HCT116 (cell line): ENCODE data around the gene DHPS. TPM values are rescaled to one million over a fixed set of nuclear protein-coding genes. Genes with fewer than 3 reads are reported as not detected.

Experiments used
- ATAC-seq: fragments of 200-7000 bp; cut with Tn5 transposase; 2 replicates; pipeline ENCODE4 v1.9.1; 2020; ENCODE audit warnings: mild to moderate bottlenecking, moderate library complexity
- BruUV-seq: library from RNA; stranded (reverse); fragments of 400-500 nt; replicated peaks from 2 replicates; lab custom pipeline; 2021; lab: Mats Ljungman, UMichigan
- CTCF ChIA-PET: fragments of 300-600 bp; sonication (Branson Sonifier 250); formaldehyde crosslinking; loops from one replicate; lab custom pipeline; 2021; ENCODE audit warnings: antibody characterized with exemption; lab: Charles Lee
- POLR2A ChIA-PET: fragments of 300-600, 350-600 bp; sonication (Branson Sonifier 250); formaldehyde crosslinking; loops from one replicate; lab custom pipeline; 2021; ENCODE audit warnings: antibody characterized with exemption; lab: Charles Lee
- RAD21 ChIA-PET, 2 experiments: fragments of 300-600 bp; sonication (Branson Sonifier 250); formaldehyde crosslinking; loops; one replicate each; lab custom pipeline; 2023; ENCODE audit warnings: low total read pairs in 2 of 2; ENCODE audit not compliant: uncharacterized antibody in 2 of 2, unreplicated experiment in 2 of 2, low non-redundant PET in 1 of 2; lab: Charles Lee
- DNase-seq: peaks from one replicate; pipeline ENCODE4 v3.0.0-alpha.2; 2010; ENCODE audit warnings: low read depth, low spot score
- H2AFZ ChIP-seq: fragments of 200-600 bp; shearing (Covaris generic), sonication (generic); 2 replicates; pipeline ENCODE4 v1.6.1; 2017; ENCODE audit warnings: low read depth, mixed run types, mixed read lengths, antibody characterized with exemption, low read length; ENCODE audit not compliant: poor library complexity, severe bottlenecking
- H3K27ac ChIP-seq: 2 replicates; pipeline ENCODE4 v1.5.1; 2012; ENCODE audit warnings: low read depth, low read length
- H3K27me3 ChIP-seq: fragments of 200-600 bp; sonication (generic); 2 replicates; pipeline ENCODE4 v1.6.1; 2016; ENCODE audit warnings: mixed run types, low read length, mixed read lengths; ENCODE audit not compliant: insufficient read depth
- H3K36me3 ChIP-seq, 2 experiments: fragments of 200-500 bp in 1 of 2; fragments of 200-600 bp in 1 of 2; sonication (Bioruptor generic) in 1 of 2; sonication (generic) in 1 of 2; 2 replicates each; pipeline versions ENCODE4 v1.5.1 to v1.6.1; 2014 to 2016; ENCODE audit warnings: low read length in 2 of 2, inconsistent platforms in 1 of 2, mixed read lengths in 1 of 2, mixed run types in 1 of 2; ENCODE audit not compliant: insufficient read depth in 2 of 2, control insufficient read depth in 1 of 2
- H3K4me1 ChIP-seq, 2 experiments: fragments of 200-600 bp in 1 of 2; sonication (generic) in 1 of 2; 2 replicates each; pipeline versions ENCODE4 v1.5.1 to v1.6.1; 2012 to 2017; ENCODE audit warnings: low read length in 2 of 2, inconsistent platforms in 1 of 2, mild to moderate bottlenecking in 1 of 2, mixed read lengths in 1 of 2, mixed run types in 1 of 2, moderate library complexity in 1 of 2; ENCODE audit not compliant: insufficient read depth in 2 of 2, control insufficient read depth in 1 of 2
- H3K4me2 ChIP-seq: fragments of 200-600 bp; sonication (generic); 2 replicates; pipeline ENCODE4 v1.6.1; 2017; ENCODE audit warnings: mixed run types, low read length, mixed read lengths
- H3K4me3 ChIP-seq, 2 experiments: fragments of 200-600 bp in 1 of 2; sonication (generic) in 1 of 2; replicated peaks in 1 of 2; 2 replicates each; pipeline ENCODE4 v1.5.1; 2011 to 2016; ENCODE audit warnings: low read length in 2 of 2, control low read depth in 1 of 2, low read depth in 1 of 2, mild to moderate bottlenecking in 1 of 2, mixed read lengths in 1 of 2, mixed run types in 1 of 2
- H3K79me2 ChIP-seq: fragments of 200-600 bp; sonication (generic); 2 replicates; pipeline ENCODE4 v1.6.1; 2017; ENCODE audit warnings: mild to moderate bottlenecking, mixed run types, low read length, moderate library complexity, mixed read lengths; ENCODE audit not compliant: insufficient read depth
- H3K9ac ChIP-seq: fragments of 200-600 bp; sonication (generic); 2 replicates; pipeline ENCODE4 v1.6.1; 2016; ENCODE audit warnings: low read length, mixed read lengths
- H3K9me2 ChIP-seq: fragments of 200-600 bp; sonication (generic), shearing (Covaris generic); 2 replicates; pipeline ENCODE4 v1.6.1; 2017; ENCODE audit warnings: mixed run types, mild to moderate bottlenecking, moderate library complexity; ENCODE audit not compliant: insufficient read depth
- H3K9me3 ChIP-seq, 2 experiments: fragments of 200-500 bp in 1 of 2; fragments of 200-600 bp in 1 of 2; sonication (Bioruptor generic) in 1 of 2; sonication (generic) in 1 of 2; 2 replicates each; pipeline ENCODE4 v1.6.1; 2014 to 2017; ENCODE audit warnings: low read length in 2 of 2, mixed read lengths in 2 of 2, inconsistent platforms in 1 of 2, low read depth in 1 of 2, mild to moderate bottlenecking in 1 of 2, mixed run types in 1 of 2, moderate library complexity in 1 of 2; ENCODE audit not compliant: control insufficient read depth in 1 of 2, insufficient read depth in 1 of 2
- H4K20me1 ChIP-seq: fragments of 200-600 bp; sonication (generic), shearing (Covaris generic); 2 replicates; pipeline ENCODE4 v1.6.1; 2017; ENCODE audit warnings: mixed run types, mild to moderate bottlenecking, moderate library complexity; ENCODE audit not compliant: insufficient read depth
- CEBPB ChIP-seq: IDR thresholded peaks from 2 replicates; pipeline ENCODE4 v1.6.1; 2012; ENCODE audit warnings: low read depth
- MAX ChIP-seq: IDR thresholded peaks from 2 replicates; pipeline ENCODE4 v1.6.1; 2012
- ZFX ChIP-seq: fragments of 450-650 bp; IDR thresholded peaks from 2 replicates; pipeline ENCODE4 v1.6.1; 2017
- intact Hi-C: fragments of 100-400 bp; cut with micrococcal nuclease; formaldehyde crosslinking; loops from 2 replicates; pipeline ENCODE4 v1.10.0; 2022
- total RNA-seq: library from RNA; stranded (reverse); gene quantifications from one replicate; pipeline ENCODE4 v1.2.1, GENCODE V29; 2021; ENCODE audit not compliant: unreplicated experiment

Gene DHPS
- total RNA-seq, 1 experiment from 2014 or later = 134 TPM

GRCh38 chr19:12723641-12724426, 42.2 kb upstream of the DHPS start, which contains the start of gene TNPO2:
Gene TNPO2 (minus strand): TSS chr19:12723932. CDS start chr19:12720977, 2,955 bp downstream.
- ChIA-PET POLR2A (interaction anchor here (1.5 to 3.9 kb wide), 3 partner anchors 10 to 68 kb away, joined by 8 to 32 read pairs (median 23); partner anchors contain the start of genes DHPS and JUNB), RAD21 (interaction anchor here in 1 of 2 experiments (0.6 kb wide), 1 partner anchor 146 kb away, joined by 4 read pairs; no protein-coding TSS in a partner anchor), CTCF (interaction anchor here (1.2 to 3.0 kb wide), 3 partner anchors 10 to 124 kb away, joined by 4 to 17 read pairs (median 6); partner anchors contain the start of gene TRIR)
- Histone ChIP-seq H3K27me3 (no peaks in the 10 kb centered on the region), H3K79me2 (peaks cover 48% of the 10 kb centered on the region), H3K9me2 (no peaks in the 10 kb centered on the region), H4K20me1 (no peaks in the 10 kb centered on the region), H3K4me1 (peaks cover 0 to 38% of the 10 kb centered on the region in 2 experiments; a peak in 3 of 4 replicates), H3K4me2 (peak within 1 kb of the TSS; percentile 78), H3K27ac (peak within 1 kb of the TSS; percentile 88), H3K9me3 (no peaks in the 10 kb centered on the region), H3K4me3 (peak within 1 kb of the TSS; percentile 82 to 93), H3K9ac (peak within 1 kb of the TSS; percentile 93), H2AFZ (no peak within 1 kb of the TSS), H3K36me3 (peaks cover 8 to 19% of the 10 kb centered on the region in 2 experiments; a peak in 3 of 4 replicates)
- intact Hi-C loops = no loop called here
- peak; percentile 89 for TF ChIP-seq MAX
- no peak for TF ChIP-seq CEBPB
- peak; percentile 24 for DNase-seq
- ATAC-seq = peak; percentile 35
- BruUV-seq = no TSS peak

GRCh38 chr19:12723381-12723640, 41.6 kb upstream of the DHPS start:
- no peak for DNase-seq
- no peaks in the 10 kb centered on the region for H4K20me1 ChIP-seq
- H3K9ac ChIP-seq = peak overlapping the region; percentile 93
- peak overlapping the region; percentile 88 for H3K27ac ChIP-seq
- no peak for TF ChIP-seq ZFX
- no peak for TF ChIP-seq MAX
- ChIA-PET RAD21 (interaction anchor here (0.5 to 1.0 kb wide), 2 partner anchors 11 to 50 kb away, joined by 3 to 5 read pairs; no protein-coding TSS in a partner anchor), POLR2A (interaction anchor here (0.5 to 3.9 kb wide), 5 partner anchors 10 to 404 kb away, joined by 3 to 32 read pairs (median 15); partner anchors contain the start of genes DHPS, GET3 and JUNB), CTCF (interaction anchor here (0.5 to 3.0 kb wide), 5 partner anchors 10 to 125 kb away, joined by 4 to 17 read pairs (median 4); partner anchors contain the start of gene TRIR)
- no peaks in the 10 kb centered on the region for H3K9me3 ChIP-seq
- H3K4me3 ChIP-seq = peak overlapping the region; percentile 82 to 93
- H3K4me2 ChIP-seq = peak overlapping the region; percentile 78
- H3K36me3 ChIP-seq = peaks cover 8 to 20% of the 10 kb centered on the region in 2 experiments; a peak in 3 of 4 replicates
- H3K4me1 ChIP-seq = peaks cover 0 to 41% of the 10 kb centered on the region in 2 experiments; a peak in 3 of 4 replicates
- no peak overlapping the region for H2AFZ ChIP-seq
- H3K27me3 ChIP-seq = no peaks in the 10 kb centered on the region
- ATAC-seq = no peak
- peaks cover 53% of the 10 kb centered on the region for H3K79me2 ChIP-seq
- no TSS peak for BruUV-seq
- intact Hi-C loops = no loop called here
- no peaks in the 10 kb centered on the region for H3K9me2 ChIP-seq
